ENCODE data around the gene DPEP3. TPM values are rescaled to one million over a fixed set of nuclear protein-coding genes. Genes with fewer than 3 reads are reported as not detected.

Gene DPEP3
- total RNA-seq, 1 donor from 2014 or later: 0.18 TPM

GRCh38 chr16:67930678-67931211, 49.6 kb downstream of the DPEP3 start:
- no peak for ATAC-seq
- Histone ChIP-seq H3K27me3 (ENCODE audit: low read depth) (no peaks in the 10 kb centered on the region), H3K9me3 (no peaks in the 10 kb centered on the region), H3K4me3 (no peak overlapping the region), H3K27ac (no peak overlapping the region), H3K4me1 (peaks cover 26% of the 10 kb centered on the region), H3K36me3 (peaks cover 73% of the 10 kb centered on the region)
- no peak for DNase-seq
- TF ChIP-seq CTCF (IDR thresholded peaks at IDR 0.05): no peak
- intact Hi-C loops (cut with DNase I): no loop called here

- intact Hi-C loops (cut with DNase I): no loop called here
- peaks cover 73% of the 10 kb centered on the region for H3K36me3 ChIP-seq
- DNase-seq (no peak), ATAC-seq (no peak)
- no peaks in the 10 kb centered on the region for H3K9me3 ChIP-seq
- no peak overlapping the region for H3K4me3 ChIP-seq
- peaks cover 28% of the 10 kb centered on the region for H3K4me1 ChIP-seq
- no peak overlapping the region for H3K27ac ChIP-seq
- TF ChIP-seq CTCF (IDR thresholded peaks at IDR 0.05): no peak
- no peaks in the 10 kb centered on the region for H3K27me3 ChIP-seq (ENCODE audit: low read depth)
Observed at GRCh38 chr16:67930191-67930590, 50.1 kb downstream of the DPEP3 start.

- ATAC-seq: peak; percentile 76 to 78
- no peaks in the 10 kb centered on the region for H3K9me3 ChIP-seq
Observed at GRCh38 chr16:67928561-67929364, 51.5 kb downstream of the DPEP3 start.

DNA sequence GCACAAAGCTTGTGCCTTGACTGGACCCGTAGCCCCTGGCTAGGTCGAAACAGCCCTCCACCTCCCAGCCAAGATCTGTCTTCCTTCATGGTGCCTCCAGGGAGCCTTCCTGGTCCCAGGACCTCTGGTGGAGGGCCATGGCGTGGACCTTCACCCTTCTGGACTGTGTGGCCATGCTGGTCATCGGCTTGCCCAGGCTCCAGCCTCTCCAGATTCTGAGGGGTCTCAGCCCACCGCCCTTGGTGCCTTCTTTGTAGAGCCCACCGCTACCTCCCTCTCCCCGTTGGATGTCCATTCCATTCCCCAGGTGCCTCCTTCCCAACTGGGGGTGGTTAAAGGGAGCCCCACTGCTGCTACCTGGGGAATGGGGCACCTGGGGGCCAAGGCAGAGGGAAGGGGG, 52.2 kb downstream of the DPEP3 start:
- Histone ChIP-seq H3K4me1 (peaks cover 31% of the 10 kb centered on the region), H3K27ac (no peak overlapping the region), H3K27me3 (ENCODE audit: low read depth) (no peaks in the 10 kb centered on the region), H3K9me3 (no peaks in the 10 kb centered on the region), H3K4me3 (no peak overlapping the region), H3K36me3 (peaks cover 63% of the 10 kb centered on the region)
- no peak for TF ChIP-seq CTCF (IDR thresholded peaks at IDR 0.05)
- intact Hi-C loops (cut with DNase I): no loop called here
- DNase-seq (no peak), ATAC-seq (no peak)

More at GRCh38 chr16:67928561-67929364, 51.5 kb downstream of the DPEP3 start:
- peak; percentile 76 for DNase-seq
- no peak overlapping the region for H3K4me3 ChIP-seq
- peaks cover 26% of the 10 kb centered on the region for H3K4me1 ChIP-seq
- peak; percentile 77 for TF ChIP-seq CTCF (IDR thresholded peaks at IDR 0.05)
- H3K27ac ChIP-seq: no peak overlapping the region
- intact Hi-C loops (cut with DNase I): no loop called here
- peaks cover 62% of the 10 kb centered on the region for H3K36me3 ChIP-seq
- no peaks in the 10 kb centered on the region for H3K27me3 ChIP-seq (ENCODE audit: low read depth)

GRCh38 chr16:67927131-67927941, 53.0 kb downstream of the DPEP3 start:
- no peaks in the 10 kb centered on the region for H3K9me3 ChIP-seq
- no peak overlapping the region for H3K4me3 ChIP-seq
- peaks cover 31% of the 10 kb centered on the region for H3K4me1 ChIP-seq
- H3K27ac ChIP-seq: peak overlapping the region; percentile 56
- DNase-seq: no peak
- ATAC-seq: no peak
- peaks cover 60% of the 10 kb centered on the region for H3K36me3 ChIP-seq
- TF ChIP-seq CTCF (IDR thresholded peaks at IDR 0.05): no peak
- intact Hi-C loops (cut with DNase I): no loop called here
- H3K27me3 ChIP-seq (ENCODE audit: low read depth): no peaks in the 10 kb centered on the region

All from lower lobe of right lung (tissue), 2 donors.